GM18858 (cell line): ENCODE results near the gene CACNB4.
A peak's percentile ranks its signal among the peaks of the same experiment; 100 is the strongest.
"Not testable (repeated sequence)": the region's sequence is repeated elsewhere in the genome, so short reads cannot be mapped to it uniquely, and the experiment has no call there.

ENCODE experiments used
- ATAC-seq: cut with Tn5 transposase; IDR thresholded peaks from one replicate; pipeline ENCODE4 v1.9.1; 2021; ENCODE audit not compliant: unreplicated experiment

The CACNB4 gene

DNA sequence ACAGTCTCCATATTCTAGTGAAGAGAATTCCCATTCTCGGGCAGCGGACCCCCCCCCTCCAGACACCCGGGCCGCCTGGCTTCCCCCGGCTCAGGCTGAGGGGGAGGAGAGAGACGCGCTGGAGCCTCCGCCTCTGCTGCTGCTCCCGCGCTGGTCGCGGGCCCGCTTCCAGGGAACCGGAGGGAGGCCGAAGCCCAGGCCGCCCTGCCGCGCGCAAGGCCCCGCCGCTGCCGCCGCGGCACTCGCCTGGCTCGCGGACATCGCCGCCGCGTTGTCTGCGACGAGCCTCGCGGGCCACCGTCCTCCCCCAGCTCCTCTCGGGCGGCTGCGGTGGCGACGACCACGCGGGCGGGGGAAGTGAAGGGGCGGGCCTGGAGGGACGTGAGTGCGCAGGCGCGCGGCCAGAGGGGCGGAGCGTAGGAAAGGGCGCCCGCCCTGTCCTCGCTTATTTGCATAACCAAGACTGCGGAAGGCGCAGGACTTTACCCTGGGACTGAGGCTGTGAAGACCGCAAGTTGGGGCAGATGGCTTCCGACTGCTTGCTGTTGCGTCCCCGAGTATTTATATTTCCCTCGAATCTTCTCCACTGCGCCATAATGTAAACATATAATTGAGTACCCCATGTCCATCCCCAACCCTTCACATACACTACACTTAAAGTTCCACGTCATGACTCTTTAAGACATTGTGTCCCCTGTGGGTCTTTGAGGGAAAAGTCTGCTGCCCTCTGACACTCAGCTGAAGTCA, 270.5 kb downstream of the CACNB4 start, which contains the start of gene ARL5A:
Gene ARL5A (minus strand): TSS at position 279 of the 747 bp plus-strand sequence. CDS start 245 bp downstream, at position 34.
- peak; percentile 90 for ATAC-seq

DNA sequence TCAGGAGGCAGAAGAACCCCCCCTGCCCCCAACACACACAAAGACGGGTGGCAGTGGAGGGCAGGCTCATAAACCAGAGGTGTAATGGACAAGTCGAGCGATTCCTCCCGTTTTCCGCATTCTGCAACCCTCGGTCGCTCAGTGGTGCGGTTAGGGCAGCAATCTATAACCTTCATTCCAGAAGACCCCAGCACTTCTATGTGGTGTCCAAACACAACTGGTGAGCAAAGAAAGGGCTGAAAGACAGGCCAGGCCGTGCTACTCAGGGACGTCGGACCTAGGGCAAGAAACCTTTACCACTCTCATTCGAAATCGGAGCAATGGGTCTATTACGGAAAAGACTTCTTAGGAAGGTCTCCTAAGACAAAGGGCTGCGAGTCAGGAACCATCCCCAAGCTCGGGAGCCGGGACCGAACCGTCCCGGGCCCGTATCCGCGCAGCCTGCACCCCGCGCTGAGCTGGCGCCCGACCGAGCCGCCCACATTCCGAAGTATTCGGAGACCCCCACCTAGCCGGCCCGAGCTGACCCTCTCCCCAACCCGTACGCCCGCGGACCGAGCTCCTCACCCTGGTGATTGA, 271.2 kb downstream of the CACNB4 start:
- ATAC-seq = no peak

DNA sequence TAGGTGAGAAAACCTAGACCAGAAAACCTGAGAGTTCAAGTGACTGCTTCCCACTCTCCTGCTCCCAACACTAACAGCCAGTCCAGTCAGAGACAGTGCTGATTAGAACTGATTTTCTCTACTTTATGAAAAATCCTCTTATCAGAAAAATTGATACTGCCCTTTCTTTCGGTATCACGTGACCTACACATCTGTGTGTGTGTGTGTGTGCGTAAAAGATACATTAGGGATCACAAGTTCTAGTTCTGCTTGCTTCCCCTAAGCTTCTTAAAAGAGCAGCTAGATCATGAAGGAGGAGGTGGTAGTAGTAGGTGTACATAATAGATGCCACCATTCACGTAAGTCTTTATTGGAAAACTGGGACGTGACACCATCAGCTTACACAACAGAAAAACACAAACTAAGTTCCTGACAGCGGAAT, 272.1 kb downstream of the CACNB4 start:
- no peak for ATAC-seq

- no peak for ATAC-seq
Observed at GRCh38 chr2:151824886-151825285, 274.0 kb downstream of the CACNB4 start.

- no peak for ATAC-seq
Observed at GRCh38 chr2:151823651-151824050, 275.2 kb downstream of the CACNB4 start.

DNA sequence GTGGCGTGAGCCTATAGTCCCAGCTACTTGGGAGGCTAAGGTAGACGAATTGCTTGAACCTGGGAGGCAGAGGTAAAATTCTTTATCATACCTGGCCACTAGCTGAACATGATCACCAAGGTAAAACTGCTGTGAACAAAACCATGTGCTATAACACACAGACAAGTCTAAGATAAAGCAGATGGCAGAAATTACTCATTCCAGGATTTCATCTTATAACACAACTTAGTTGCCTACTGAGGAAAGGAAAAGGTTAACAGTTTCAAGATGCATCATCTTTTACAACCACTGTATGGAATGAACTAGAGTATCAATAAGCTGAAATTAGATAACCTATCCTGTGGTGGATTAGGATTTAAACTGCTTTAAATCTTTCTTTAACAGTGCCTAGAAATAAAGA, 278.9 kb downstream of the CACNB4 start:
- ATAC-seq = peak; percentile 84

GRCh38 chr2:151817929-151818328, 280.9 kb downstream of the CACNB4 start:
- ATAC-seq = no peak

- no peak for ATAC-seq
Observed at GRCh38 chr2:151816843-151817242, 282.0 kb downstream of the CACNB4 start.

DNA sequence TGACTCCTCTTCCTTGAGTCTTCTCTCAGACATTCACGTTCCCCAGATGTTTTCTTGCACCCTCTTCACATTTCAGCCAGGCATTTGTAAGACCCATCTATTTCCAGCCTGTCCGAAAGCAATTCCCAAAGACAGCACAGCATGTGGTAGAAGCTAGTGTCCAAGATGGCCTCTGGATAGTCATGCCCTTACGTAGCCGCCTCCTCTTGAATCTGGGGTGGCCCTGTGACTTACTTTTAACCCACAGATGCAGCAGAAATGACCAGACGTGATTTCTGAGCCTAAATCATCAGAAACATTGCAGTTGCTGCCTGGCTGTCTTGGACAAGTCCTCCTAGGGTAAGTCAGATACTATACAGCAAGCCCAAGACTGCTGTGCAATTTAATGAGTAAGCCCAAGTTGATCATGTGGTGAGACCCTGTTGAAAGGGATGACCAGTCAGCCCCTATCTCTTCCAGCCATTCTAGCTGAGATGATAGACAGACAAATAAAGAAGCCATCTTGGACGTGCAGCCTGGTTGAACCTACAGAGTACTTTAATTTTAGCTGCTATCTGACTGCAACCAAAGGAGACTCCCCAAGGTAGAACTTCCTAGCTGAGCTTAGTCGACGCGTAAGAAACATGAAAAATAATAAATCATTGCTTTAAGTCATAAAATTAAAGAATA, 282.9 kb downstream of the CACNB4 start:
- ATAC-seq = no peak

DNA sequence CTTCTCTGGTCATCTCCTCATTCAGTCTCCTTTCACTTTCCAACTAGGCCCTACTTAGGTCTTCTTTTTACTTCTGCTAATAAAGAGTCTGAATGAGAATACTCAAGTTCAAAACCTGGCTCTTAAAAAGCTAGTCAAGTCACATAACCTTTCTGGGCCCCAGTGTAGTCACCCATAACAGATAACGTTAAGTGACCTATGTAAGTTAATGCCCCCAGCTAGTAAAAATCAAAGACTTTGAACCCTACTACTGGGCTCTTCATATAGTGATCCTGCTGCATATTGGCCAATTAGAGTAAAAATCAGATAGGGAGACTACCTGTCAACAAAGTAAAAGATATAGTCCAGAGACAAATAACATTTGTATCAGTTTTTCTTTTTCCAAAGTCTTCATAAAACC, 288.4 kb downstream of the CACNB4 start:
- no peak for ATAC-seq

- no peak for ATAC-seq
Observed at GRCh38 chr2:151809073-151809383, 289.8 kb downstream of the CACNB4 start.

DNA sequence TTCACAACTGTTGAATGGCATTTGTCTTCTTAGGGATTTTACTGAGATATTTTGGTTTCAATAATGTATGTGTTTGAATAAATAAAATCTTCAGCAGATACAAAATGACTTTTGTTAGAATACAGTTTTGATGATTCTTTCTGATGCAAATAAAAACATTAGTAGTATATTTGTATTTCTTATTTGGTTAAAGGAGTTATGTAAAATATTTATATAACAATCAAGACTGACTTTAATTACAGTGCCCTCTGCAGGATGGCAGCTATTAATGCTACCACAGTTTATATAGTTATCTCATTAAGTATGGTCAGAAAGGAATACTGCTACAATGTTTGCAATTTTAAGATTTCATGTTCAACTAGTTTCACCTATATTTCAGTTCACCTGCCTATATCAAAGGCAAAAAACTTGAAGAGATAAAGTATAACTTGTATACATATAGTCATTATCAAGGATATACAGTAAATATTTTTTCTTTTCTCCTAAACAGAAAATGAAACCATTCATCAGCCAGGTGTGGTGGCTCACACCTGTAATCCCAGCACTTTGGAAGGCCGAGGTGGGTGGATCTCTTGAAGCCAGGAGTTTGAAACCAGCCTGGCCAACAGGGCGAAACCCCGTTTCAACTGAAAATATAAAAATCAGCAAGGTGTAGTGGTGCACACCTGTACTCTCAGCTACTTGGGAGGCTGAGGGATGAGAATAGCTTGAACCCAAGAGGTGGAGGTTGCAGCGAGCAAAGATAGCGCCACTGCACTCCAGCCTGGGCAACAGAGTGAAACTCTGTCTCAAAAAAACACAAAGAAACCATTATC, 290.4 kb downstream of the CACNB4 start:
- ATAC-seq = no peak

DNA sequence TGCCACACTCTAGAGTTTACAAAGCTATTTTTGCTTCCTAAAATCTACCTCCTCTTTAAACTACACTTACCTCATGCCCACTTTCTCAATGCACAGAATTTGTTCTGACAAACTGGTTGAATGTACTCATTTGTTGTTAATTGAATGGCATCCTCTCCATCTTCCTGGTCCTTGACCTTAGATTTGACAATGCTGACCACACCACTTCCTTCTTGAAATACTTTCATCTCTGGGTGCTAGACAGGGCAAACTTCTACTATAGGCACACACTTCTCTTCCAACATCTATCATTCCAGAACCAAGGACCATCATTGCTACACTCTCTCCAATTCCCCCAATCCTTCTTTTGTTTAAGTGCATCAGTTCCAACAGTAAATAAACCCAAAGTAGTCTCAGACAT, 292.9 kb downstream of the CACNB4 start:
- no peak for ATAC-seq

- no peak for ATAC-seq
Observed at GRCh38 chr2:151805343-151805742, 293.5 kb downstream of the CACNB4 start.

- ATAC-seq = no peak
Observed at GRCh38 chr2:151803811-151804210, 295.0 kb downstream of the CACNB4 start.

GRCh38 chr2:151802315-151802714, 296.5 kb downstream of the CACNB4 start:
- no peak for ATAC-seq

- no peak for ATAC-seq
Observed at GRCh38 chr2:151799886-151800292, 299.0 kb downstream of the CACNB4 start.

DNA sequence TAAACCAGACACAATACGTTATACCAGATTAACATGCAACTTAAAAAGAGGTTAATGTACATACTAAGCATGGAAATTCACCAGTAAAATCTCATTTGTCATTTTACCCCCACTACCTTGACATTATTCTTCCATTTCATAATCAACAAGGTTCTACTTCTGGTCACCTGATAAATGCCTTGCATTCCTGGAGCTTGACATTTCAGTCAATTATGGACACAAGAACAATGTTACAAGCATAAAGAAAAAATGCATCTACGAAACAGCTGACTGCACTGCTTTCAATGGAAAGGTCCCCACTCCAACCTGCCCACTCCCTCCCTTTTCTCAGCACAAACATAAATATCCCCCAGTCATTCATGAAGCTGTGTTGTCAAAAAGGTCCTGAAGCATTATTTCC, 302.1 kb downstream of the CACNB4 start:
- no peak for ATAC-seq

- ATAC-seq = no peak
Observed at GRCh38 chr2:151795646-151796240, 303.1 kb downstream of the CACNB4 start.

- ATAC-seq = not testable (repeated sequence)
Observed at GRCh38 chr2:151794422-151794821, 304.4 kb downstream of the CACNB4 start.

DNA sequence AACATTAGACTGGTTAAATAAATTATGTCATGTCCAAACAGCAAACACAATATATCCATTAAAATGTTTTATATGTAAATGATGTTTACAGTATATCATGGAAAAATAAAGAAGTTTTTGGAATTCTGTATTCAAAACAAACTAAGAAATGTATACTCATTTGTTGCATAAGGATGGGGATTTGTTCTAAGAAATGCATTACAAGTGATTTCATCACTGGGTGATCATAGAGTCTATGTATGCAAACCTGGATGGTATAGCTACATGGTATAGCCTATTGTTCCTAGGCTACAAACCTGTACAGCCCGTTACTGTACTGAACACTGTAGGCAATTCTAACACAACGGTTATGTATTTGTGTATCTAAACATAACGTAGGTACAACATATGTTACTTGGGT, 305.7 kb downstream of the CACNB4 start:
- ATAC-seq = no peak
